SW480 (cell line): ENCODE measurements around the gene GSTK1.
"Not testable (repeated sequence)": the region's sequence is repeated elsewhere in the genome, so short reads cannot be mapped to it uniquely, and the experiment has no call there.

Experiments
- DNase-seq: peaks from one replicate; pipeline ENCODE4 v3.0.0-alpha.2; 2016; ENCODE audit warnings: low spot score

The GSTK1 gene

GRCh38 chr7:143239813-143240212 lies 23.4 kb upstream of the GSTK1 start:
- no peak for DNase-seq

- peak; percentile 83 for DNase-seq
Observed at GRCh38 chr7:143240291-143241168, 22.7 kb upstream of the GSTK1 start.

- no peak for DNase-seq
Observed at GRCh38 chr7:143242306-143242705, 20.9 kb upstream of the GSTK1 start.

GRCh38 chr7:143243111-143243510 lies 20.1 kb upstream of the GSTK1 start:
- peak; percentile 30 for DNase-seq

GRCh38 chr7:143243614-143244013 lies 19.6 kb upstream of the GSTK1 start:
- DNase-seq = no peak

- no peak for DNase-seq
Observed at GRCh38 chr7:143244321-143244720, 18.9 kb upstream of the GSTK1 start.

GRCh38 chr7:143245123-143245522 lies 18.1 kb upstream of the GSTK1 start:
- peak; percentile 18 for DNase-seq

GRCh38 chr7:143247372-143247771 lies 15.9 kb upstream of the GSTK1 start:
- no peak for DNase-seq

- DNase-seq = no peak
Observed at GRCh38 chr7:143248761-143249354, 14.4 kb upstream of the GSTK1 start.

GRCh38 chr7:143250199-143250598 lies 13.0 kb upstream of the GSTK1 start:
- DNase-seq = no peak

GRCh38 chr7:143250822-143251221 lies 12.4 kb upstream of the GSTK1 start:
- DNase-seq = no peak

GRCh38 chr7:143252006-143252405 lies 11.2 kb upstream of the GSTK1 start:
- no peak for DNase-seq

GRCh38 chr7:143255564-143255963 lies 7.7 kb upstream of the GSTK1 start:
- DNase-seq = no peak

GRCh38 chr7:143256325-143256724 lies 6.9 kb upstream of the GSTK1 start:
- no peak for DNase-seq

- no peak for DNase-seq
Observed at GRCh38 chr7:143256932-143257331, 6.3 kb upstream of the GSTK1 start.

GRCh38 chr7:143257501-143257900 lies 5.7 kb upstream of the GSTK1 start:
- peak; percentile 46 for DNase-seq

GRCh38 chr7:143258831-143259230 lies 4.4 kb upstream of the GSTK1 start:
- DNase-seq = no peak

GRCh38 chr7:143259765-143260164 lies 3.5 kb upstream of the GSTK1 start:
- DNase-seq = peak; percentile 58

GRCh38 chr7:143261901-143262300 lies 1.3 kb upstream of the GSTK1 start:
- no peak for DNase-seq

- DNase-seq = not testable (repeated sequence)
Observed at GRCh38 chr7:143264196-143264568, 941 bp downstream of the GSTK1 start.

- DNase-seq = no peak
Observed at GRCh38 chr7:143265017-143265693, 1.9 kb downstream of the GSTK1 start.

- DNase-seq = no peak
Observed at GRCh38 chr7:143269251-143269650, 6.0 kb downstream of the GSTK1 start.

GRCh38 chr7:143271240-143271639 lies 8.0 kb downstream of the GSTK1 start:
- DNase-seq = no peak
